Effector CD4-positive, alpha-beta T cell (primary cell): ENCODE data around the gene KCNJ15.

Experiments used
- DNase-seq: peaks from one replicate; pipeline ENCODE4 v3.0.0-alpha.2; 2020

Gene KCNJ15

GRCh38 chr21:38329162-38329561 lies 72.4 kb downstream of the KCNJ15 start:
- DNase-seq: no peak

GRCh38 chr21:38330666-38331065 lies 73.9 kb downstream of the KCNJ15 start:
- DNase-seq: no peak

- DNase-seq: no peak
Measured at GRCh38 chr21:38333301-38334272, 76.8 kb downstream of the KCNJ15 start.

GRCh38 chr21:38334866-38335265 lies 78.1 kb downstream of the KCNJ15 start:
- no peak for DNase-seq

- DNase-seq: no peak
Measured at GRCh38 chr21:38337793-38338192, 81.0 kb downstream of the KCNJ15 start.

- no peak for DNase-seq
Measured at GRCh38 chr21:38340131-38340530, 83.3 kb downstream of the KCNJ15 start.

GRCh38 chr21:38341546-38342012 lies 84.8 kb downstream of the KCNJ15 start:
- no peak for DNase-seq

- DNase-seq: no peak
Measured at GRCh38 chr21:38342739-38343138, 85.9 kb downstream of the KCNJ15 start.

- DNase-seq: no peak
Measured at GRCh38 chr21:38343691-38344090, 86.9 kb downstream of the KCNJ15 start.

GRCh38 chr21:38346286-38346685 lies 89.5 kb downstream of the KCNJ15 start:
- DNase-seq: no peak

- DNase-seq: no peak
Measured at GRCh38 chr21:38349111-38349746, 92.4 kb downstream of the KCNJ15 start.

GRCh38 chr21:38349977-38350376 lies 93.2 kb downstream of the KCNJ15 start:
- DNase-seq: no peak

- DNase-seq: no peak
Measured at GRCh38 chr21:38350684-38351083, 93.9 kb downstream of the KCNJ15 start.

GRCh38 chr21:38351176-38351959 lies 94.6 kb downstream of the KCNJ15 start:
- DNase-seq: no peak

- DNase-seq: no peak
Measured at GRCh38 chr21:38351961-38352521, 95.2 kb downstream of the KCNJ15 start.

- DNase-seq: peak; percentile 7
Measured at GRCh38 chr21:38352536-38353219, 95.9 kb downstream of the KCNJ15 start.

- DNase-seq: no peak
Measured at GRCh38 chr21:38354231-38354630, 97.4 kb downstream of the KCNJ15 start.

- no peak for DNase-seq
Measured at GRCh38 chr21:38354746-38355145, 98.0 kb downstream of the KCNJ15 start.

- DNase-seq: no peak
Measured at GRCh38 chr21:38355353-38355752, 98.6 kb downstream of the KCNJ15 start.

- DNase-seq: peak; percentile 54
Measured at GRCh38 chr21:38355992-38356781, 99.4 kb downstream of the KCNJ15 start.
